Naive thymus-derived CD4-positive, alpha-beta T cell (primary cell): ENCODE data around the gene RAD54L2. TPM values are rescaled to one million over a fixed set of nuclear protein-coding genes. Genes with fewer than 3 reads are reported as not detected.
"Not testable (repeated sequence)": the region's sequence is repeated elsewhere in the genome, so short reads cannot be mapped to it uniquely, and the experiment has no call there.

Source experiments
- ATAC-seq: fragments of 150-1000 bp; cut with Tn5 transposase; 2 replicates; pipeline ENCODE4 v1.10.0; 2021; ENCODE audit warnings: mild to moderate bottlenecking, moderate library complexity
- CTCF ChIA-PET: fragments of 350-600 bp; sonication (Branson Sonifier 250); formaldehyde crosslinking; loops from one replicate; lab custom pipeline; 2021; ENCODE audit warnings: antibody characterized with exemption; lab: Charles Lee
- POLR2A ChIA-PET: fragments of 350-600 bp; sonication (Branson Sonifier 250); formaldehyde crosslinking; loops from one replicate; lab custom pipeline; 2021; ENCODE audit warnings: antibody characterized with exemption, inconsistent platforms; lab: Charles Lee
- DNase-seq, 9 donors: peaks; one replicate each; pipeline versions ENCODE4 v3.0.0 to v3.0.0-alpha.2; 2020 to 2022; ENCODE audit warnings: mixed read lengths in 1 of 9
- H3K27ac ChIP-seq: one replicate; pipeline ENCODE4 v1.7.0; 2013; ENCODE audit warnings: mild to moderate bottlenecking, low read depth, low read length, moderate library complexity
- H3K27me3 ChIP-seq, 2 donors: one replicate each; pipeline ENCODE4 v1.7.0; 2013; ENCODE audit warnings: low read length in 2 of 2, mild to moderate bottlenecking in 2 of 2, moderate library complexity in 2 of 2; ENCODE audit not compliant: control insufficient read depth in 2 of 2, insufficient read depth in 2 of 2
- H3K36me3 ChIP-seq, 3 experiments: 1 replicate in 2 of 3; 2 replicates in 1 of 3; pipeline ENCODE4 v1.7.0; 2013; ENCODE audit warnings: low read length in 3 of 3, mild to moderate bottlenecking in 3 of 3, moderate library complexity in 1 of 3; ENCODE audit not compliant: insufficient read depth in 3 of 3, control insufficient read depth in 2 of 3
- H3K4me1 ChIP-seq, 2 donors: one replicate each; pipeline ENCODE4 v1.7.0; 2013; ENCODE audit warnings: low read length in 2 of 2, mild to moderate bottlenecking in 2 of 2, moderate library complexity in 1 of 2; ENCODE audit not compliant: control insufficient read depth in 2 of 2, insufficient read depth in 2 of 2
- H3K4me3 ChIP-seq: 2 replicates; pipeline ENCODE4 v1.7.0; 2013; ENCODE audit warnings: mild to moderate bottlenecking, low read length
- H3K9me3 ChIP-seq, 3 experiments: 1 replicate in 2 of 3; 2 replicates in 1 of 3; pipeline ENCODE4 v1.7.0; 2013; ENCODE audit warnings: low read length in 3 of 3; ENCODE audit not compliant: control insufficient read depth in 2 of 3
- H3K27ac Mint-ChIP-seq, 9 donors: one replicate each; pipeline ENCODE4 v1.8.0; 2020 to 2022; ENCODE audit warnings: mixed read lengths in 9 of 9, mild to moderate bottlenecking in 8 of 9, moderate library complexity in 5 of 9, inconsistent platforms in 2 of 9
- H3K27me3 Mint-ChIP-seq, 5 donors: one replicate each; pipeline ENCODE4 v1.8.0; 2021 to 2022; ENCODE audit warnings: mixed read lengths in 5 of 5, mild to moderate bottlenecking in 1 of 5
- H3K36me3 Mint-ChIP-seq, 5 donors: one replicate each; pipeline ENCODE4 v1.8.0; 2020 to 2022; ENCODE audit warnings: mixed read lengths in 5 of 5, mild to moderate bottlenecking in 3 of 5, inconsistent platforms in 1 of 5
- H3K4me1 Mint-ChIP-seq, 7 donors: one replicate each; pipeline ENCODE4 v1.8.0; 2020 to 2022; ENCODE audit warnings: mixed read lengths in 7 of 7, mild to moderate bottlenecking in 3 of 7, inconsistent platforms in 1 of 7
- H3K4me3 Mint-ChIP-seq, 10 donors: one replicate each; pipeline ENCODE4 v1.8.0; 2020 to 2022; ENCODE audit warnings: mild to moderate bottlenecking in 10 of 10, mixed read lengths in 10 of 10, moderate library complexity in 6 of 10, inconsistent platforms in 2 of 10
- H3K9me3 Mint-ChIP-seq, 11 donors: one replicate each; pipeline ENCODE4 v1.8.0; 2020 to 2022; ENCODE audit warnings: mixed read lengths in 11 of 11, mild to moderate bottlenecking in 4 of 11, inconsistent platforms in 1 of 11, moderate library complexity in 1 of 11
- intact Hi-C, 2 donors: fragments of 100-400 bp; cut with micrococcal nuclease; formaldehyde crosslinking; loops; one replicate each; pipeline ENCODE4 v1.15.1; 2023
- polyA plus RNA-seq, 2 donors: library from polyadenylated mRNA; unstranded; fragments of 300-500 nt; fragmentation: Illumina TruSeq; gene quantifications; one replicate each; pipeline ENCODE4 v1.2.3, GENCODE V29; 2021
- total RNA-seq, 6 experiments: library from RNA in 5 of 6; stranded (reverse) in 5 of 6; gene quantifications; 1 replicate in 5 of 6; 2 replicates in 1 of 6; pipeline ENCODE4 v1.2.3 and lab custom pipeline; 2021 to 2026

Gene RAD54L2
- total and polyA plus RNA-seq, 7 experiments from 2014 or later = 11.2 to 45.2 (median 38.2) TPM

DNA sequence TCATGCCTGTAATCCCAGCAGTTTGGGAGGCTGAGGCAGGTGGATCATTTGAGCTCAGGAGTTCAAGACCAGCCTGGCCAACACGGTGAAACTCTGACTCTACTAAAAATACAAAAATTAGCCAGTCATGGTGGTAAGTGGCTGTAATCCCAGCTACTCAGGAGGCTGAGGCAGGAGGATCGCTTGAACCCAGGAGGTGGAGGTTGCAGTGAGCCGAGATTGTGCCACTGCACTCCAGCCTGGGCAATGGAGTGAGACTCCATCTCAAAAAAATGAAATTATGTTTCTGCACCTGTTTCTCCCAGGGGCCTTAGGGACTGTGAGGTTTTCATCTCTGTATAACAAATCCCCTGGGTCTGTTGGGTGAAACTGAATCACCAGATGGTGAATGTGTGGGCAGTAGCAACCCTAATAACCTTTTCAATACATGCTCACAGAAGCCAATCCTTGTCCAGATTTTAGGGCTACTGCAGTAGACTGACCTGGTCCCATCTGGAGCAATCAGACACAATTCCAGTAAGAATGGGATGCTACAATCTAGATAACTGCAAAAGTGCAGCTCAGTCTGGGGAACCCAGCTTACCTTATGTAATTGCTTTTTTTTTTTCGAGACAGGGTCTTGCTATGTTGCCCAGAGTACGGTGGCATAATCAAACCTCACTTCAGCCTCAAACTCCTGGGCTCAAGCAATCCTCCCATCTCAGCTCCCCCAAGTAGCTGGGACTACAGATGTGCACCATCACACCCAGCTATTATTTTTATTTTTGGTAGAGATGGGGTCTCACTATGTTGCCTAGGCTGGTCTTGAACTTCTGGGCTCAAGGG, 17.4 kb upstream of the RAD54L2 start:
- DNase-seq, H3K36me3 Mint-ChIP-seq, H3K27me3 Mint-ChIP-seq, ATAC-seq, H3K36me3 ChIP-seq, H3K4me3 ChIP-seq, H3K27me3 ChIP-seq, H3K4me1 Mint-ChIP-seq, H3K27ac Mint-ChIP-seq, H3K4me3 Mint-ChIP-seq, H3K4me1 ChIP-seq, H3K27ac ChIP-seq, intact Hi-C loops, H3K9me3 ChIP-seq, H3K9me3 Mint-ChIP-seq: not testable (repeated sequence)
- ChIA-PET CTCF (interaction anchor here (1.5 kb wide), 1 partner anchor 420 kb away, joined by 4 read pairs; the partner anchor contains the start of gene RRP9), POLR2A (interaction anchor here (0.7 kb wide), 1 partner anchor 566 kb away, joined by 3 read pairs; no protein-coding TSS in a partner anchor)

DNA sequence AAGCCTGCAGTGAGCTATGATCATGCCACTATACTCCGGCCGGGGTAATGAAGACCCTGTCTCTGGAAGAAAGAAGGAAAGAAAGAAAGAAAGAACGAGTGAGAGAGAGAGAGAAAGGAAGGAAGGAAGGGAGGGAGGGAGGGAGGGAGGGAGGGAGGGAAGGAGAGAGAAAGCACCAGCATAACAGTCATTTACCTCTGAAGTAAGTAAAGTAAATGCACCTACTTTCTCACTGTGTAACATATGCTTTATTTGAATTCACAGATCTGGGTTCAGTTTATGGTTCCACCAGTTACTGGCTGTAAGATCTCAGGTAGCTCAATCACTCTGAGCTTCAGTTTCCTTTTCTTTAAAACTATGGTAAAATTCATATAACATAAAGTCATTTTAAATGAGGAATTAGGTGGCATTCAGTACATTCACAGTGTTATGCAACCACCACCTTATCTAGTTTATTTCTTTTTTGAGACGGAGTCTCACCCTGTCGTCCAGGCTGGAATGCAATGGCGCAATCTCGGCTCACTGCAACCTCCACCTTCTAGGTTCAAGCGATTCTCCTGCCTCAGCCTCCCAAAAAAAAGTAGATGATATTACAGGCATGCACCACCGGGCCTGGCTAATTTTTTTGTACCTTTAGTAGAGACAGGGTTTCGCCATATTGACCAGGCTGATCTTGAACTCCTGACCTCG, 16.1 kb upstream of the RAD54L2 start:
- peak overlapping the region in 2 of 9 donors; percentile 66 to 74 for H3K27ac Mint-ChIP-seq
- Histone ChIP-seq H3K4me1 (no peaks in the 10 kb centered on the region), H3K36me3 (no peaks in the 10 kb centered on the region), H3K27me3 (no peaks in the 10 kb centered on the region), H3K4me3 (no peak overlapping the region), H3K27ac (no peak overlapping the region), H3K9me3 (no peaks in the 10 kb centered on the region)
- no peak for ATAC-seq
- POLR2A ChIA-PET = interaction anchor here (0.6 kb wide), 1 partner anchor 241 kb away, joined by 6 read pairs; no protein-coding TSS in a partner anchor
- no peak for DNase-seq
- H3K4me1 Mint-ChIP-seq = peaks cover 3 to 10% (median 5%) of the 10 kb centered on the region in 7 donors
- H3K4me3 Mint-ChIP-seq = no peak overlapping the region
- CTCF ChIA-PET = interaction anchor here (1.5 kb wide), 1 partner anchor 419 kb away, joined by 4 read pairs; the partner anchor contains the start of gene RRP9
- H3K27me3 Mint-ChIP-seq = peaks cover 0 to 9% (median 0%) of the 10 kb centered on the region in 5 donors
- H3K36me3 Mint-ChIP-seq = no peaks in the 10 kb centered on the region
- peaks cover 0 to 1% (median 0%) of the 10 kb centered on the region in 11 donors for H3K9me3 Mint-ChIP-seq
- intact Hi-C loops = no loop called here

DNA sequence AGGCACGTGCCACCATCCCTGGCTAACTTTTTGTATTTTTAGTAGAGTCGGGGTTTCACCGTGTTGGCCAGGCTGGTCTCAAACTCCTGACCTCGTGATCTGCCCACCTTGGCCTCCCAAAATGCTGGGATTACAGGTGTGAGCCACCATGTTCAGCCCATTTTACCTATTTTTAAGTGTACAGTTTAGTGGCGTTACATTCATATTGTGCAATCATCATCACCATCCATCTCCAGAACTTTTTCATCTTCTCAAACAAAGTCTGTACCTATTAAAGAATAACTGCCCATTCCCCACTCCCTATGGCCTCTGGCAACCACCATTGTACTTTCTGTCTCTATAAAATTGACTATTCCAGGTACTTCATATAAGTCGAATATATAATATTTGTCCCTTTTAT, 13.6 kb upstream of the RAD54L2 start:
- DNase-seq, H3K27me3 Mint-ChIP-seq, H3K27ac Mint-ChIP-seq, H3K4me1 Mint-ChIP-seq, POLR2A ChIA-PET, H3K27ac ChIP-seq, H3K4me3 ChIP-seq, H3K36me3 ChIP-seq, ATAC-seq, H3K36me3 Mint-ChIP-seq, H3K4me3 Mint-ChIP-seq, H3K9me3 ChIP-seq, intact Hi-C loops, H3K9me3 Mint-ChIP-seq, CTCF ChIA-PET, H3K27me3 ChIP-seq, H3K4me1 ChIP-seq: not testable (repeated sequence)

DNA sequence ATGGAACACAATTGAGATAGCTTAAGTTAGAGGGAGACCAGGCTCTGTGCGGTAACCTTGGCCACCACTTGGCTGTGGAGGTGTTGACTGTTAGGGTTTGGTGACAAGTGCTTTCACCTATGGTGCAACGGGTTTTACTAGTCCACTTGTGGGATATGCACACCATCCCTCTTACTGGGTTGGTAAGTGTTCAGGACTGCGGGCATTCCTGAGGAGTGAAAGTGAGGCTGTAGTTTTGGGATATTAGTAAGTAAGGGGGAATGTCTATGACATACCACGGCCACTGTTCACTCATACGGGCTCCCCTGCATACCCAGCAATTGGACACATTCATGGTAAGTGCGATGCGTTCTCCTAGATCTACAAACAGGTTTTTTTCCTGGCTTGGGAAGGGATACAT, 8.0 kb upstream of the RAD54L2 start:
- no peaks in the 10 kb centered on the region for H3K9me3 ChIP-seq
- POLR2A ChIA-PET = no interaction called here
- H3K4me1 ChIP-seq = no peaks in the 10 kb centered on the region
- intact Hi-C loops = no loop called here
- Mint-ChIP-seq H3K9me3 (no peaks in the 10 kb centered on the region), H3K27me3 (peaks cover 8 to 15% (median 9%) of the 10 kb centered on the region in 5 donors), H3K27ac (no peak overlapping the region), H3K4me3 (no peak overlapping the region), H3K36me3 (no peaks in the 10 kb centered on the region), H3K4me1 (peaks cover 0 to 6% (median 0%) of the 10 kb centered on the region in 7 donors)
- ATAC-seq (no peak), DNase-seq (no peak)
- H3K27ac ChIP-seq = no peak overlapping the region
- CTCF ChIA-PET = no interaction called here
- no peaks in the 10 kb centered on the region for H3K27me3 ChIP-seq
- H3K36me3 ChIP-seq = no peaks in the 10 kb centered on the region
- H3K4me3 ChIP-seq = no peak overlapping the region

DNA sequence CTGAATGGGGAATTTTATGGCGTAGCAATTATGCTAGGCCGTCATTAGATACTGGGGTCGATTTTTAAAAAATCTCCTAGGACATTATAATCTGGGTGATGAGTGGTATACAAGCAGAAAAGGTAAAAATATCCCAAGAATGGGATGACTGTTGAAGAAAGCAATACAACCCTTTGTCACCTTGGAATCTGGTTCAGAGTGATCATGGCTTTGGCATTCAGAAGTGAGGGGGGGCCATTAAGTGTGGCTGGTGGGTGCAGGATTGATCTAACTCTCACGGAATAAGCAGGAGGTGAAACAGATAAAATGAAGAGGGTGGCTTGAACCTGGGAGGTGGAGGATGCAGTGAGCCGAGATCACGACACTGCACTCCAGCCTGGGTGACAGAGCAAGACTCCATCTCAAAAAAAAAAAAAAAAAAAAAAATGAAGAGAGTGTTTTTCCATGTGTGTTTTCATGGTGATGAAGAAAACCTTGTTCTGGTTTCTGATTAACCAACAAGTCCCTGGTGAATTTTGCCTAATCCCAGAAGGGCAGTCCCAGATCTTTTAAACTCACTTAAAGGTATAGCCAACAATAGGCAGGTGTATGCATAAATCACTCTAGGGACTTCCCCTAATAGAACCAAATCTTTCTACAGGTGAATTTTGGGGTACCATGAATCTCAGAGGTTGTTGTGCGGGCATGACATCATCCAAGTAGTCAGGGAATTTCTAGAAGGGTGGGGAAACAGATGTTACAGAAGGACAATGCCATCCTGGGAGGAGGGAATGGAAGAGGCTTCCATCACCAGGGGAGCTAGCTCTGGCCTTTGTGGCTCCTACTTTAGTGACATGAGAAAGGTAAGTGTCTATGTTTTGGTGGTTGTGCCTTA, 3.1 kb upstream of the RAD54L2 start:
- DNase-seq (no peak), ATAC-seq (no peak)
- Mint-ChIP-seq H3K36me3 (no peaks in the 10 kb centered on the region), H3K4me1 (peaks cover 20 to 36% (median 23%) of the 10 kb centered on the region in 7 donors), H3K27ac (peak overlapping the region in 1 of 9 donors; percentile 41), H3K9me3 (peaks cover 0 to 1% (median 0%) of the 10 kb centered on the region in 11 donors), H3K4me3 (peak overlapping the region in 2 of 10 donors; percentile 8 to 51), H3K27me3 (peaks cover 0 to 11% (median 7%) of the 10 kb centered on the region in 5 donors)
- no peak overlapping the region for H3K27ac ChIP-seq
- H3K27me3 ChIP-seq = no peaks in the 10 kb centered on the region
- no peaks in the 10 kb centered on the region for H3K9me3 ChIP-seq
- intact Hi-C loops = no loop called here
- no peak overlapping the region for H3K4me3 ChIP-seq
- peaks cover 11 to 16% of the 10 kb centered on the region in 2 donors for H3K4me1 ChIP-seq
- ChIA-PET POLR2A (interaction anchor here (1.2 kb wide), 1 partner anchor 35 kb away, joined by 4 read pairs; the partner anchor contains the start of gene DCAF1), CTCF (interaction anchor here (1.0 kb wide), 1 partner anchor 34 kb away, joined by 5 read pairs; no protein-coding TSS in a partner anchor)
- no peaks in the 10 kb centered on the region for H3K36me3 ChIP-seq

DNA sequence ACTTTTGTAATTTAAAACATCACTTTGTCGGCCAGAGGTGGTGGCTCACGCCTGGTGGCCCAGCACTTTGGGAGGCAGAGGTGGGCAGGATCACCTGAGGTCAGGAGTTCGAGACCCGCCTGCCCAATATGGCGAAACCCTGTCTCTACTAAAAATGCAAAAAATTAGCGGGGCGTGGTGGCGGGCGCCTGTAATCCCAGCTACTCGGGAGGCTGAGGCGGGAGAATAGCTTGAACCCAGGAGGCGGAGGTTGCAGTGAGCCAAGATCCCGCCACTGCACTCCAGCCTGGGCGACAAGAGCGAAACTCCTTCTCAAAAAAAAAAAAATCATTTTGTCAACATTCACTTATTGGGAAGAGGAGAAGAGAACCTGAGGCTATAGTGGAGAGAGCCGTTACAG, 888 bp upstream of the RAD54L2 start:
- not testable (repeated sequence) for DNase-seq, H3K9me3 ChIP-seq, H3K9me3 Mint-ChIP-seq, ATAC-seq, H3K36me3 Mint-ChIP-seq, H3K27me3 Mint-ChIP-seq, H3K27me3 ChIP-seq, H3K36me3 ChIP-seq
- peak overlapping the region; percentile 93 to 96 (median 94) for H3K4me3 Mint-ChIP-seq
- peaks cover 24 to 54% (median 41%) of the 10 kb centered on the region in 7 donors for H3K4me1 Mint-ChIP-seq
- CTCF ChIA-PET = interaction anchor here (0.7 kb wide), 1 partner anchor 132 kb away, joined by 4 read pairs; no protein-coding TSS in a partner anchor
- intact Hi-C loops = loop anchor here (1.0 kb wide), 6 partner anchors 35 to 152 kb away; partner anchors contain the start of genes TEX264 (in 2 of the 2), DCAF1 (in 1 of the 2), MANF (in 1 of the 2) and RBM15B (in 1 of the 2)
- POLR2A ChIA-PET = interaction anchor here (0.6 to 4.1 kb wide), 5 partner anchors 38 to 919 kb away, joined by 3 to 25 read pairs (median 4); partner anchors contain the start of gene DCAF1
- peak overlapping the region; percentile 80 for H3K27ac ChIP-seq
- H3K4me1 ChIP-seq = peaks cover 11 to 18% of the 10 kb centered on the region in 2 donors
- peak overlapping the region; percentile 68 for H3K4me3 ChIP-seq
- H3K27ac Mint-ChIP-seq = peak overlapping the region; percentile 88 to 96 (median 90)
